WI38 (cell line): ENCODE results near the gene CPSF6.

Experiments used
- H3K4me3 ChIP-seq: 2 replicates; pipeline ENCODE4 v1.5.1; 2011; ENCODE audit warnings: low read depth, mild to moderate bottlenecking, control low read depth, low read length
- CTCF ChIP-seq: IDR thresholded peaks from 2 replicates; pipeline ENCODE4 v1.5.1; 2012; ENCODE audit warnings: low read depth, mild to moderate bottlenecking, control low read depth, low read length

The CPSF6 gene

GRCh38 chr12:69243099-69244084, 4.0 kb downstream of the CPSF6 start:
- TF ChIP-seq CTCF = no peak
- no peak overlapping the region for H3K4me3 ChIP-seq

- TF ChIP-seq CTCF = no peak
- H3K4me3 ChIP-seq = no peak overlapping the region
Measured at GRCh38 chr12:69247268-69248018, 8.1 kb downstream of the CPSF6 start.

GRCh38 chr12:69252033-69252432, 12.7 kb downstream of the CPSF6 start:
- H3K4me3 ChIP-seq = no peak overlapping the region
- TF ChIP-seq CTCF = no peak

GRCh38 chr12:69254046-69254445, 14.7 kb downstream of the CPSF6 start:
- peak; percentile 48; the same call in 1 of the 2 replicates for TF ChIP-seq CTCF
- H3K4me3 ChIP-seq = no peak overlapping the region

- H3K4me3 ChIP-seq = no peak overlapping the region
- TF ChIP-seq CTCF = no peak
Measured at GRCh38 chr12:69254862-69255261, 15.5 kb downstream of the CPSF6 start.

GRCh38 chr12:69258655-69259054, 19.3 kb downstream of the CPSF6 start:
- no peak for TF ChIP-seq CTCF

More at GRCh38 chr12:69258655-69259054, 19.3 kb downstream of the CPSF6 start:
- no peak overlapping the region for H3K4me3 ChIP-seq
